Skeletal muscle satellite cell (primary cell): Measurements from ENCODE around the gene TSPAN4.

ENCODE experiments used
- H3K27me3 ChIP-seq: 2 replicates; pipeline ENCODE4 v1.7.0; 2013; ENCODE audit warnings: low read length; ENCODE audit not compliant: control insufficient read depth, insufficient read depth
- H3K36me3 ChIP-seq: 2 replicates; pipeline ENCODE4 v1.7.0; 2013; ENCODE audit warnings: mild to moderate bottlenecking, control low read depth, low read length; ENCODE audit not compliant: insufficient read depth
- H3K4me1 ChIP-seq: 2 replicates; pipeline ENCODE4 v1.7.0; 2013; ENCODE audit warnings: low read length; ENCODE audit not compliant: control insufficient read depth, insufficient read depth
- H3K4me2 ChIP-seq: 2 replicates; pipeline ENCODE4 v1.7.0; 2013; ENCODE audit warnings: mild to moderate bottlenecking, low read length
- H3K4me3 ChIP-seq: 2 replicates; pipeline ENCODE4 v1.7.0; 2013; ENCODE audit warnings: low read length
- H3K9ac ChIP-seq: 2 replicates; pipeline ENCODE4 v1.7.0; 2013; ENCODE audit warnings: mild to moderate bottlenecking, low read depth, low read length, moderate library complexity
- H3K9me3 ChIP-seq: replicated peaks from 2 replicates; pipeline ENCODE4 v1.7.0; 2013; ENCODE audit warnings: mild to moderate bottlenecking, control low read depth, low read length

TSPAN4 gene

DNA sequence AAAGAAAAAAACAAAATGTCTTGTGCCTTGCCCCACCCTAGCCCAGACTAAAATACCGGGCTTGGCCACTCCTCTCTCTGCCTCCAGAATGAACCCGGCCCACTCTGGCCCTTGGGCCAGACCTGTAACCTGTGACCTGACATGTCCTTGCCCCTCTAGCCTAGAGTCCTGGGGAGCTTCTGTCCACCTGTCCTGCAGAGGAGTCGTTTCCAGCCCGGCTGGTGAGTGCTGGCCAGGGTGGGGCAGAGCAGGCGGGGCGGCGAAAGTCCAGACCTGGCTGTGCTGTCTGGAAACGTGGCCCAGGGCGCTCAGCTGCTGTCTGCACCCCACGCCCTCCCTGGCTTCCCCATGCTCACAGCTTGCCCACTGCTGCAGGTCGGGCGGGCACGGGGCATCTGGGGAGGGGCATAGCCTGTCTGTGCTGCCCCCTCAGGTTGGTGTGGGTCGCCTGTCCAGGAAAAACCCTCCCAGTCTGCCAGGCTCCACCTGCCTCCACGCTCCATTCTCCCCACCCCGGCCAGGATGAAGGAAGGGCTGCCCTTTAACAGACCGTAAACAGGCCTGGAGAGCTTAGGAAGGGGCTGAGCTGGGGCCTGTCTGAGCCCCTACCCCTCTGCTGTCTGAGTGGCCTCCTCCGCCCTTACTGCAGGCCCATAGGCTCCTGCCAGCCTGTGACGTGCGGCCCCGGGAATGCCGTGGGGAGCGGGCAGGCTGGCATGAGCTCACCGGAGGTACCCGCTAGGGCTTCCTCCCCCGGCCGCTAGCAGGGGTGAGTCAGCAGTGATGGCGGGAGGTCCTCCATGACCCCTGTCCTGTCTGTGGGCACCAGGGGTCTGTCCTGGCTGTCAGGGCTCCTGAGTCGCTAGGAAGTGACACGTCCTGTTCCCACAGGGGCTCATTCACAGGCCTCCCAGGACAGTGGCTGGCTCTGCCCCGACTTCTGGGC is 8.0 kb upstream of the TSPAN4 start:
- H3K9me3 ChIP-seq, result no peaks in the 10 kb centered on the region
- H3K27me3 ChIP-seq, result no peaks in the 10 kb centered on the region
- peak overlapping the region; percentile 97 for H3K4me2 ChIP-seq
- peaks cover 38% of the 10 kb centered on the region for H3K36me3 ChIP-seq
- H3K4me3 ChIP-seq, result peak overlapping the region; percentile 92
- H3K4me1 ChIP-seq, result peaks cover 78% of the 10 kb centered on the region
- peak overlapping the region; percentile 97 for H3K9ac ChIP-seq

DNA sequence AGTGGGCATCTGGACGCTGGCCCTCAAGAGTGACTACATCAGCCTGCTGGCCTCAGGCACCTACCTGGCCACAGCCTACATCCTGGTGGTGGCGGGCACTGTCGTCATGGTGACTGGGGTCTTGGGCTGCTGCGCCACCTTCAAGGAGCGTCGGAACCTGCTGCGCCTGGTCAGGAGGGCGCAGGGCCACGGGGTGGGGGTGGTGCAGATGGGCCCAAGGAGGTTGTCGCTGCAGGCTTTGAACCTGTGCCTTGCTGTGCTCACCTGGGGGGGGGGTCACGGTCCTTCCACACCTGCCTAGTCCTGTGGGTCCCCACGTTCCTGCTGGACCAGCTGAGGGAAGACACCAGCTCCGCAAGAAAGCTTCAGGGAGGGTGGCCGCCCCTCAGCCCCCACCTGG is 6.4 kb upstream of the TSPAN4 start:
- Histone ChIP-seq H3K4me3 (no peak overlapping the region), H3K36me3 (peaks cover 54% of the 10 kb centered on the region), H3K4me2 (no peak overlapping the region), H3K27me3 (no peaks in the 10 kb centered on the region), H3K9me3 (no peaks in the 10 kb centered on the region), H3K9ac (no peak overlapping the region), H3K4me1 (peaks cover 76% of the 10 kb centered on the region)

DNA sequence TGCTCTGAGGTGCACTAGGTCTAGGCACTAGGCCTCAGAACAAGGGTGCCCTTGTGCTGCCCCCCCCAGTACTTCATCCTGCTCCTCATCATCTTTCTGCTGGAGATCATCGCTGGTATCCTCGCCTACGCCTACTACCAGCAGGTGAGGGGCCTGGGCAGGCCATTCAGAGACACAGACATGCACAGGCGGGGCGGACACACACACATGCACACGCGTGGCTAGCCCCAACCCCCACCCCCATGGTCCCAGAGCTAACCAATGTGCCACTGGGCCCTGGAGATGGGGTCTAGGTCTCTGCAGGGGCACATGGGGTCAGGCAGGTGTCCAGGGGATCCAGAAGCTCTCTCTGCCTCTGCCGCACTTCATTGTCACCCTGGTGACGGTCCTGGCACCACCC is 6.0 kb upstream of the TSPAN4 start:
- Histone ChIP-seq H3K9me3 (no peaks in the 10 kb centered on the region), H3K9ac (no peak overlapping the region), H3K36me3 (peaks cover 55% of the 10 kb centered on the region), H3K4me3 (no peak overlapping the region), H3K4me2 (no peak overlapping the region), H3K27me3 (no peaks in the 10 kb centered on the region), H3K4me1 (peaks cover 72% of the 10 kb centered on the region)

DNA sequence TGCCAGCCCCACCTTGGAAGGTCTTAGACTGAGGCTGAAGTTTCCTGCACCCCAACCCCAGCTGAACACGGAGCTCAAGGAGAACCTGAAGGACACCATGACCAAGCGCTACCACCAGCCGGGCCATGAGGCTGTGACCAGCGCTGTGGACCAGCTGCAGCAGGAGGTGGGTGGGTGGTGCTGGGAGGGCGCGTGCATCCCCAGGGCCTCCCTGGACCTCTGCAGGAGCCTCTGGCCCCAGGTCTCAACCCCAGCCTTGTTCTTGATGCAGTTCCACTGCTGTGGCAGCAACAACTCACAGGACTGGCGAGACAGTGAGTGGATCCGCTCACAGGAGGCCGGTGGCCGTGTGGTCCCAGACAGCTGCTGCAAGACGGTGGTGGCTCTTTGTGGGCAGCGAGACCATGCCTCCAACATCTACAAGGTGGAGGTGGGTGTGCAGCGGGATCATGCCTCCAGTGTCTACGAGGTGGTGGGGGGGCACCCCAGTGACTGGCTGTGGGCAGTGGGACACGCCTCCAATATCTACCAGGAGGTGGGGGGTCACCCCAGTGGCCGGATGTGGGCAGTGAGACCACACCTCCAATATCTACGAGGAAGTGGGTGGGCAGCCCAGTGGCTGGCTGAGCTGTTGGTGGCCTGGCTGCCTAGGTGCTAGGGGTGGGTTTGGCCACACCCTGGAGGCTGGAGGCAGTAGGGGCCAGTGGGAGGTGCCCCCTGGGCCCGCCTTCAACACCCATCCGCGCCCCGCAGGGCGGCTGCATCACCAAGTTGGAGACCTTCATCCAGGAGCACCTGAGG is 5.3 kb upstream of the TSPAN4 start:
- Histone ChIP-seq H3K9ac (no peak overlapping the region), H3K4me2 (no peak overlapping the region)

DNA sequence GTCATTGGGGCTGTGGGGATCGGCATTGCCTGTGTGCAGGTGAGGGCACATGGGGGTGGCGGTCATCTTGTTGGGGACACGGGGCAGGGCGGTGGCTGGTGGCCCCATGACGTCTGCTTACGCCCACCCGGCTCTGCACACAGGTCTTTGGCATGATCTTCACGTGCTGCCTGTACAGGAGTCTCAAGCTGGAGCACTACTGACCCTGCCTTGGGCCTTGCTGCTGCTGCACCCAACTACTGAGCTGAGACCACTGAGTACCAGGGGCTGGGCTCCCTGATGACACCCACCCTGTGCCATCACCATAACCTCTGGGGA is 4.7 kb upstream of the TSPAN4 start:
- Histone ChIP-seq H3K27me3 (no peaks in the 10 kb centered on the region), H3K9me3 (no peaks in the 10 kb centered on the region), H3K4me2 (no peak overlapping the region), H3K4me3 (no peak overlapping the region), H3K36me3 (peaks cover 55% of the 10 kb centered on the region), H3K4me1 (peaks cover 63% of the 10 kb centered on the region), H3K9ac (no peak overlapping the region)

More for the DNA sequence above, 5.3 kb upstream of the TSPAN4 start:
- Histone ChIP-seq H3K27me3 (no peaks in the 10 kb centered on the region), H3K36me3 (peaks cover 55% of the 10 kb centered on the region), H3K4me1 (peaks cover 65% of the 10 kb centered on the region), H3K9me3 (no peaks in the 10 kb centered on the region), H3K4me3 (no peak overlapping the region)

DNA sequence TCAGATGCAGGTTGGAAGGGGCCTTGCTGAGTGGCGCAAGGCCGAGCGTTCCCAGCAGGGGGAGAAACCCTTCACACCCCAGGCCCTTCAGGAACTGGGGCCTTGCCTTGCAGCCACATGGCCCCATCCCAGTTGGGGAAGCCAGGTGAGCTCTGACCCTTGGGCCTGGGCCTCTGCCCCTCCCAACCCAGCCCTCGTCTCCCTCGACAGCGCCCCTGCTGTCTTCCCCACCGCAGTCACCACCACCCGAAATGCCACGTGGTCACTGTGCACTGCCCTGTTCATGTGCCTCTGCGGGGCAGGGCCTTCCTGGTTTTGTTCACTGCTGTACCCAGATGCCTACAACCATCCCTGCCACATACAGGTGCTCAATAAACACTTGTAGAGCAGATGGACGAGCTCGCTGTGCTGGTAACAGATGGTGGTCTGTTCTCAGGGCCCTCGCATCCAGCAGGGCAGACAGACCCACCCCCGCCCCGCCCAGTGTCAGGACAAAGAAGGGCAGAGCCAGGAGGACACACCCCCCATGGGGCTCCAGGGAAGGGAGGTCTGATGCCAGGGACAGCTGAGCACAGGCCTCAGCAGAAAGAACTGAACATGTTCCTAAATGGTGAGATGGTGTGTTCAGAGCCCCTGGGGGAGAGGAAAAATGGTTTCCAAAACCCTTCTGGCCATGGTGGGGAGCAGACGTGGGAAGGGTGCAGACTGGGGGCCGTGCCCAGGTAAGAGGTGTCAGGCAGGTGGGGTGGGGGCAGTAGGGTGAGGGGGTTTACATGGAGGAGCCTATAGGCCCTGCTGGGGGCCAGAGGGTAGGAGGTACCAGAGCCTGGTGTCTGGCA is 4.0 kb upstream of the TSPAN4 start:
- Histone ChIP-seq H3K36me3 (peaks cover 55% of the 10 kb centered on the region), H3K4me2 (peak overlapping the region; percentile 8), H3K4me3 (no peak overlapping the region), H3K4me1 (peaks cover 64% of the 10 kb centered on the region), H3K27me3 (no peaks in the 10 kb centered on the region), H3K9ac (peak overlapping the region; percentile 38), H3K9me3 (no peaks in the 10 kb centered on the region)

DNA sequence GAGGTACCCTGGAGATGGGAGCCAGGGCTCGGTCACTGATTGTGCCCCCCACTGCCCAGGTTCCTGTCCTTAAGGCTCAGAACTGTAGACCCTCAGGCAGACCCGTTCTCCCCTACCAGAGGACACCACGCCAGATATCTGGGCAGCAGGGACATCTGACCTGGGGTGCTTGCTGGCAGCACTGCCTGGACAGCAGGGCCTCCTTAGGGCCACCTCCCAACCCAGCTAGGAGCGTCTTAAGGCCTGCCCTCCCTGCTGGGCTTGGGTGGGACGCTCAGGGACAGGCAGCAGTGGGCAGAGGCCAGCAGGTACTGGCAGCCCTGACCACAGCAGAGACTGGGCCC is 3.4 kb upstream of the TSPAN4 start:
- Histone ChIP-seq H3K9me3 (no peaks in the 10 kb centered on the region), H3K27me3 (no peaks in the 10 kb centered on the region), H3K4me3 (no peak overlapping the region), H3K9ac (peak overlapping the region; percentile 38), H3K4me1 (peaks cover 65% of the 10 kb centered on the region), H3K4me2 (peak overlapping the region; percentile 90), H3K36me3 (peaks cover 55% of the 10 kb centered on the region)

DNA sequence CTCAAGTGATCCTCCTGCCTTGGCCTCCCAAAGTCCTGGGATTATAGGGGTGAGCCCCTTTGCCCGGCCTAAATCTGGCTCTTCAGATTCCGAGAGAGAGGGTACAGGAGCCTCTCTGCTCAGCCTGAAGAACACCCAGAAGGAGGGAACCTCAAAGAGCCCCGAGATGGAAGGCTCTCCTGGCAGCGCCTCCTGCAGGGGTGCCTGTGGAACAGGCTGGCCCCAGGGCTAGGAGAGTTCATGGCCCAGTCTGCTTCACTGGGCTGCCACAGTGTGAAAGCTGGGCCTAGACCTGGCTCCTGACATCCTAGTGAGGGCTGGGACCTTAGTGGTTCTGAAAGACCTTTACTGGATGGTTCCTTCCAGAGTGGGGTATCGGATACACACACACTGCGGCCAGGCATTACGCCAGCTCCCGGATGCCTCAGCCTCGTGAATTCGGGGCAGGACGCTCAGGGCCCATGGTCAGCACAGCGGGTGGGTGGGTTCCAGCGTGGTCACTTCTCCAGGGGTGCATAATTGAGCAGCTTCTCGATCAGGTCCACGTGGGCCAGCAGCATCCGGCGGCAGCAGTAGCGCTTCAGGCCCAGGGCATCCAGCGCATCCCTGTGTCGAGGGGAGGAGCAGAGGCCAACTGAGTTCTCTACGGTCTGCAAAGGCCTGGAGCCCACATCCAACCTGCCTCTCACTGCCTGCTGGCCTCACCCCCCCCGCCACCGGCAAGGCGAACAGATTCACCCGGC is 2.6 kb upstream of the TSPAN4 start:
- no peaks in the 10 kb centered on the region for H3K27me3 ChIP-seq
- H3K9me3 ChIP-seq, result no peaks in the 10 kb centered on the region
- peak overlapping the region; percentile 90 for H3K4me2 ChIP-seq
- peak overlapping the region; percentile 97 for H3K9ac ChIP-seq
- H3K4me1 ChIP-seq, result peaks cover 64% of the 10 kb centered on the region
- H3K4me3 ChIP-seq, result peak overlapping the region; percentile 98
- H3K36me3 ChIP-seq, result peaks cover 55% of the 10 kb centered on the region

DNA sequence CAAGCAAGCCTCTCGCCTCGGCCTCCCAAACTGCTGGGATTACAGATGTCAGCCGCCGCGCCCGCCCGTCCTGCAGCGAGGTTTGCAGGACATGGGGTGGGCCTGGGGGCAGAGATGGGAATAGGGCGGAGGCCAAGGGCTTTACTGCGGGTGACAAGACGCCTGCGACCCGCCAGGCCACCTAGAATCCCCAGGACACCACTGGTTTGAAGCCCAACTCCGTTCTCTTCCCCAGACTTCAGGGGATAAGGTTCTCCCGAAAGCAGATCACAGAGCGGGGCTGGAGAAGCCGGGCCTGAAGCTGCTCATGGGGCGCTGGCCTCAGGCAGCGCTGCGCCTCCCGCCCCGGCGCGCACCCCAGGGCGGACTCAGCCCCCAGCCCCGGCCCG is 677 bp upstream of the TSPAN4 start:
- Histone ChIP-seq H3K4me3 (peak overlapping the region; percentile 98), H3K36me3 (peaks cover 43% of the 10 kb centered on the region), H3K27me3 (no peaks in the 10 kb centered on the region), H3K4me1 (peaks cover 70% of the 10 kb centered on the region), H3K9me3 (no peaks in the 10 kb centered on the region), H3K9ac (peak overlapping the region; percentile 97), H3K4me2 (peak overlapping the region; percentile 90)

DNA sequence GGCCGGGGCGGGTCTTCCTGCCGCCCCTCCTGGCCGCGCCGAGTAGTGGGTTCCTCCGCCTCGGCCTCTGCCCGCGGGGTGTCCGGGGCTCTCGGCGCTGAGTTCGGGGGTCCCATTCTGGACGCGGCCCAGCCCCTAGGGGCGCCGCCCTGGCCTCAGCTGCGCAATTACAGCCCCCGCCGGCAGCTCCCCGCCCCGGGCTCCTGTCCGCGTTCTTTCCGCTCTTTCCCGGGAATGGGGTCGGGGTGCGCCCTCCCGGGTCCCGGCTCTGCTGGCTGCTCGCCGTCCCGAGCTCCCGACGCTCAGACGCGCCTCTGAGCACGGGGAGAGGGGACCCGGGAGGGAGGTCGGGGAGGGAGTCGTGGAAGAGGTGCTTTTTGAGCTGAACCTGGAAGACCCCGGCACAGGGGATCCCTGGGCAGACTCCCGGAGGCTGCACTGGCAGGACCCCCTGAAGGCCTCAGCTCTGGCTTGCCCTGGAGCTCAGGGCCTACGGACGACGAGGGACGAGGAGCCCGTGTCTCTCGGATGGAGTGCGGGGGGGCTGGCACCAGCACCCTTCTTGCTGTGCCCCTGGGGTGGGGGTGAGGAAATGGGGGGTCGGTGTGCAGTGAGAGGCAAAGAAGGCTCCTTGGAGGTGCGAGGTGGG is 558 bp downstream of the TSPAN4 start:
- peak overlapping the region; percentile 97 for H3K9ac ChIP-seq
- no peaks in the 10 kb centered on the region for H3K27me3 ChIP-seq
- peaks cover 65% of the 10 kb centered on the region for H3K4me1 ChIP-seq
- H3K4me3 ChIP-seq, result peak overlapping the region; percentile 98
- H3K9me3 ChIP-seq, result no peaks in the 10 kb centered on the region
- H3K4me2 ChIP-seq, result peak overlapping the region; percentile 90
- peaks cover 36% of the 10 kb centered on the region for H3K36me3 ChIP-seq
